Measurements from ENCODE around the gene S100A12. TPM values are rescaled to one million over a fixed set of nuclear protein-coding genes. Genes with fewer than 3 reads are reported as not detected.

The S100A12 gene
- total RNA-seq, 1 donor from 2014 or later: 4.1 TPM

GRCh38 chr1:153397924-153398651 is 22.7 kb upstream of the S100A12 start:
- no peak for DNase-seq (ENCODE audit: low spot score)
- intact Hi-C loops (cut with DNase I): loop anchor here (5.0 kb wide), 1 partner anchor 99 kb away; no protein-coding TSS in a partner anchor

GRCh38 chr1:153397051-153397923 is 21.9 kb upstream of the S100A12 start:
- intact Hi-C loops (cut with DNase I): loop anchor here (5.0 kb wide), 1 partner anchor 100 kb away; no protein-coding TSS in a partner anchor
- no peak for DNase-seq (ENCODE audit: low spot score)

- intact Hi-C loops (cut with DNase I): loop anchor here (5.0 kb wide), 1 partner anchor 101 kb away; no protein-coding TSS in a partner anchor
- DNase-seq (ENCODE audit: low spot score): no peak
Measured at GRCh38 chr1:153396461-153396860, 21.0 kb upstream of the S100A12 start.

- intact Hi-C loops (cut with DNase I): loop anchor here (5.0 kb wide), 1 partner anchor 102 kb away; no protein-coding TSS in a partner anchor
- no peak for DNase-seq (ENCODE audit: low spot score)
Measured at GRCh38 chr1:153395776-153396175, 20.4 kb upstream of the S100A12 start.

- no peak for DNase-seq (ENCODE audit: low spot score)
- intact Hi-C loops (cut with DNase I): loop anchor here (5.0 kb wide), 1 partner anchor 102 kb away; no protein-coding TSS in a partner anchor
Measured at GRCh38 chr1:153395136-153395685, 19.8 kb upstream of the S100A12 start.

GRCh38 chr1:153394391-153394790 is 19.0 kb upstream of the S100A12 start:
- intact Hi-C loops (cut with DNase I): no loop called here
- no peak for DNase-seq (ENCODE audit: low spot score)

GRCh38 chr1:153393926-153394325 is 18.5 kb upstream of the S100A12 start:
- intact Hi-C loops (cut with DNase I): no loop called here
- DNase-seq (ENCODE audit: low spot score): peak; percentile 90

GRCh38 chr1:153392822-153393221 is 17.4 kb upstream of the S100A12 start:
- intact Hi-C loops (cut with DNase I): no loop called here
- no peak for DNase-seq (ENCODE audit: low spot score)

GRCh38 chr1:153392258-153392657 is 16.8 kb upstream of the S100A12 start:
- intact Hi-C loops (cut with DNase I): no loop called here
- no peak for DNase-seq (ENCODE audit: low spot score)

GRCh38 chr1:153390938-153391710 is 15.7 kb upstream of the S100A12 start, which contains the start of gene S100A8:
Gene S100A8, minus strand, starts transcription at chr1:153391073. Its CDS starts 538 bp downstream, at chr1:153390535.
- intact Hi-C loops (cut with DNase I): no loop called here
- peak; percentile 94 for DNase-seq (ENCODE audit: low spot score)

GRCh38 chr1:153389973-153390879 is 14.8 kb upstream of the S100A12 start:
- no peak for DNase-seq (ENCODE audit: low spot score)
- intact Hi-C loops (cut with DNase I): no loop called here

- no peak for DNase-seq (ENCODE audit: low spot score)
- intact Hi-C loops (cut with DNase I): no loop called here
Measured at GRCh38 chr1:153389401-153389800, 14.0 kb upstream of the S100A12 start.

- DNase-seq (ENCODE audit: low spot score): no peak
- intact Hi-C loops (cut with DNase I): no loop called here
Measured at GRCh38 chr1:153387785-153388184, 12.4 kb upstream of the S100A12 start.

GRCh38 chr1:153387001-153387400 is 11.6 kb upstream of the S100A12 start:
- DNase-seq (ENCODE audit: low spot score): no peak
- intact Hi-C loops (cut with DNase I): no loop called here

GRCh38 chr1:153386500-153386901 is 11.1 kb upstream of the S100A12 start:
- DNase-seq (ENCODE audit: low spot score): peak; percentile 82
- intact Hi-C loops (cut with DNase I): no loop called here

GRCh38 chr1:153384958-153385580 is 9.6 kb upstream of the S100A12 start:
- intact Hi-C loops (cut with DNase I): no loop called here
- DNase-seq (ENCODE audit: low spot score): no peak

GRCh38 chr1:153380711-153381110 is 5.3 kb upstream of the S100A12 start:
- no peak for DNase-seq (ENCODE audit: low spot score)
- intact Hi-C loops (cut with DNase I): no loop called here

GRCh38 chr1:153379591-153379990 is 4.2 kb upstream of the S100A12 start:
- intact Hi-C loops (cut with DNase I): no loop called here
- no peak for DNase-seq (ENCODE audit: low spot score)

Measured in cardiac septum (tissue), 1 donor.